Measurements from ENCODE around the gene MYO3B. TPM values are rescaled to one million over a fixed set of nuclear protein-coding genes. Genes with fewer than 3 reads are reported as not detected.

Gene MYO3B
- total and polyA plus RNA-seq, 12 donors, result 0.04 to 0.11 (median 0.06) TPM; not detected in 8

- Histone ChIP-seq H3K4me3 (no peak overlapping the region), H3K27me3 (peaks cover 4% of the 10 kb centered on the region), H3K27ac (no peak overlapping the region), H3K4me1 (replicated peaks in 1 of 2) (no peaks in the 10 kb centered on the region), H3K9me3 (replicated peaks in 1 of 3) (no peaks in the 10 kb centered on the region), H3K36me3 (replicated peaks in 1 of 2) (no peaks in the 10 kb centered on the region)
- TF ChIP-seq, protein P1, sequence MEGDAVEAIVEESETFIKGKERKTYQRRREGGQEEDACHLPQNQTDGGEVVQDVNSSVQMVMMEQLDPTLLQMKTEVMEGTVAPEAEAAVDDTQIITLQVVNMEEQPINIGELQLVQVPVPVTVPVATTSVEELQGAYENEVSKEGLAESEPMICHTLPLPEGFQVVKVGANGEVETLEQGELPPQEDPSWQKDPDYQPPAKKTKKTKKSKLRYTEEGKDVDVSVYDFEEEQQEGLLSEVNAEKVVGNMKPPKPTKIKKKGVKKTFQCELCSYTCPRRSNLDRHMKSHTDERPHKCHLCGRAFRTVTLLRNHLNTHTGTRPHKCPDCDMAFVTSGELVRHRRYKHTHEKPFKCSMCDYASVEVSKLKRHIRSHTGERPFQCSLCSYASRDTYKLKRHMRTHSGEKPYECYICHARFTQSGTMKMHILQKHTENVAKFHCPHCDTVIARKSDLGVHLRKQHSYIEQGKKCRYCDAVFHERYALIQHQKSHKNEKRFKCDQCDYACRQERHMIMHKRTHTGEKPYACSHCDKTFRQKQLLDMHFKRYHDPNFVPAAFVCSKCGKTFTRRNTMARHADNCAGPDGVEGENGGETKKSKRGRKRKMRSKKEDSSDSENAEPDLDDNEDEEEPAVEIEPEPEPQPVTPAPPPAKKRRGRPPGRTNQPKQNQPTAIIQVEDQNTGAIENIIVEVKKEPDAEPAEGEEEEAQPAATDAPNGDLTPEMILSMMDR (IDR thresholded peaks at IDR 0.05), result no peak
- no peak for TF ChIP-seq POLR2A (IDR thresholded peaks at IDR 0.05)
- no peak for DNase-seq
- intact Hi-C loops (cut with DNase I), result no loop called here
Measured at GRCh38 chr2:170562928-170563327, 385.0 kb downstream of the MYO3B start.

- H3K4me3 ChIP-seq, result no peak overlapping the region
- DNase-seq, result no peak
- no peaks in the 10 kb centered on the region for H3K36me3 ChIP-seq (replicated peaks in 1 of 2)
- no peaks in the 10 kb centered on the region for H3K9me3 ChIP-seq (replicated peaks in 1 of 3)
- intact Hi-C loops (cut with DNase I), result no loop called here
- no peaks in the 10 kb centered on the region for H3K4me1 ChIP-seq (replicated peaks in 1 of 2)
- H3K27me3 ChIP-seq, result peaks cover 4% of the 10 kb centered on the region
- TF ChIP-seq, protein P1 (IDR thresholded peaks at IDR 0.05), result no peak
- no peak for TF ChIP-seq POLR2A (IDR thresholded peaks at IDR 0.05)
- no peak overlapping the region for H3K27ac ChIP-seq
Measured at GRCh38 chr2:170563401-170563800, 385.5 kb downstream of the MYO3B start.

DNA sequence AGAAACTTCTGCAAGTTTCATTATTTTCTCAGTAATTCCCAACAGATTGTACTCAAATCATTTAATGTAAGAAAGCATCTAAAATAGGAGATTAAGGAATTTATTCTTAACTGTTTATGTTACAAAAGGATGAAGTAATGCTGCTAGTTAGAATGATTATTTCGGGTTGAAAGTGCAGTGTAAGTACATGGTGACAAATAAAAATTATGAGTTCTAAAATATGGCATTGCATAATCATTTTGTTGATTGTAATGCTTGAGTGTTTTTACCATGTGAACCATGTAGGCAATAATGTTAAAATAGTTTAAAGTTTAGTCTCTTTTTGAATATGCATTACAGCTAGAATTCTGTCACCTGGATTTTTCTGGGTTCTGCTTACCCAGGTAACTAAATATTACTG lies 388.2 kb downstream of the MYO3B start:
- no peaks in the 10 kb centered on the region for H3K9me3 ChIP-seq (replicated peaks in 1 of 3)
- no peak overlapping the region for H3K4me3 ChIP-seq
- intact Hi-C loops (cut with DNase I), result no loop called here
- 50 to 67% (median 66%) methylated on average over 1 of the region's 1 CpG for WGBS, 4 donors
- H3K27me3 ChIP-seq, result peaks cover 4% of the 10 kb centered on the region
- no peak overlapping the region for H3K27ac ChIP-seq
- no peaks in the 10 kb centered on the region for H3K4me1 ChIP-seq (replicated peaks in 1 of 2)
- DNase-seq, result no peak
- no peaks in the 10 kb centered on the region for H3K36me3 ChIP-seq (replicated peaks in 1 of 2)
- TF ChIP-seq, protein P1 (IDR thresholded peaks at IDR 0.05), result no peak

DNA sequence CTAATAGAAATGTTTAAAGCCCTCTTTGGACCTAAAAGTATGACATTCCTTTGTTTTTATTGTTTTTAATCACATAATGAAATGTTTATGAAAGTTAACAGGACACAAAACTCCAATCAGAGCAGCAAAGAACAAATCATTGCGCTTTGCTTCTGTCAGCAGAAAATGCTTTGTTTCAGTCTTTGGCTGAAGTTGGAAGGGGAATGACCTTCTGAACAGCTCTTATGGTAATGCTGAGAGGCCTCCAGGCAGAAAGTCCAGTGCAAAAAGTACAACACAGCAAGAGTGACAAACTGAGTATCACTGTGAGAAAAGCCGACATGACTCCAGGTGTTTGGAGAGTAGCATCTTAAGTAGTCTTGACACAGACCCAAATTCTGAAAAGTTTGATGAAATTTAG lies 389.5 kb downstream of the MYO3B start:
- WGBS, 4 donors, result 92 to 96% (median 93%) methylated on average over 2 of the region's 2 CpGs
- no peaks in the 10 kb centered on the region for H3K9me3 ChIP-seq (replicated peaks in 1 of 3)
- H3K4me1 ChIP-seq (replicated peaks in 1 of 2), result no peaks in the 10 kb centered on the region
- H3K27me3 ChIP-seq, result peaks cover 6% of the 10 kb centered on the region
- TF ChIP-seq, protein P1 (IDR thresholded peaks at IDR 0.05), result no peak
- TF ChIP-seq POLR2A (IDR thresholded peaks at IDR 0.05), result no peak
- DNase-seq, result no peak
- H3K36me3 ChIP-seq (replicated peaks in 1 of 2), result no peaks in the 10 kb centered on the region
- no peak overlapping the region for H3K4me3 ChIP-seq
- intact Hi-C loops (cut with DNase I), result no loop called here
- H3K27ac ChIP-seq, result no peak overlapping the region
